Upper lobe of left lung (tissue), 6 donors: ENCODE results near the gene PLPPR1. TPM values are rescaled to one million over a fixed set of nuclear protein-coding genes. Genes with fewer than 3 reads are reported as not detected.

Source experiments
- ATAC-seq, 2 donors: fragments of 200-7000 bp; cut with Tn5 transposase; one replicate each; pipeline ENCODE4 v1.9.1; 2022; ENCODE audit warnings: mild to moderate bottlenecking in 2 of 2, moderate library complexity in 2 of 2; ENCODE audit not compliant: low FRiP score in 2 of 2
- DNase-seq, 2 donors: peaks; one replicate each; pipeline ENCODE4 v3.0.0-alpha.2; 2019 to 2020
- H3K27ac ChIP-seq, 4 donors: fragments of 200-600 bp; sonication (generic); one replicate each; pipeline ENCODE4 v1.5.1; 2016 to 2019
- H3K27me3 ChIP-seq, 4 donors: fragments of 200-600 bp; sonication (generic); one replicate each; pipeline ENCODE4 v1.5.1; 2017 to 2019
- H3K36me3 ChIP-seq, 4 donors: fragments of 200-600 bp; sonication (generic); one replicate each; pipeline ENCODE4 v1.5.1; 2016 to 2019
- H3K4me1 ChIP-seq, 4 donors: fragments of 200-600 bp; sonication (generic); one replicate each; pipeline ENCODE4 v1.5.1; 2018 to 2019
- H3K4me3 ChIP-seq, 4 donors: fragments of 200-600 bp; sonication (generic); one replicate each; pipeline ENCODE4 v1.5.1; 2017 to 2019; ENCODE audit warnings: mild to moderate bottlenecking in 2 of 4, moderate library complexity in 1 of 4
- H3K9me3 ChIP-seq, 4 donors: fragments of 200-600 bp; sonication (generic); one replicate each; pipeline ENCODE4 v1.5.1; 2018 to 2019
- EP300 ChIP-seq, 4 donors: sonication (generic); formaldehyde crosslinking; IDR thresholded peaks; one replicate each; pipeline ENCODE4 v1.5.1; 2017; ENCODE audit warnings: antibody characterized with exemption in 4 of 4, control low read depth in 2 of 4
- POLR2A ChIP-seq, 4 donors: fragments of 450-650 bp; IDR thresholded peaks; one replicate each; pipeline ENCODE4 v1.5.1; 2016 to 2017; ENCODE audit warnings: antibody characterized with exemption in 4 of 4, mild to moderate bottlenecking in 2 of 4
- POLR2AphosphoS5 ChIP-seq, 2 donors: sonication (generic); formaldehyde crosslinking; IDR thresholded peaks; one replicate each; pipeline ENCODE4 v1.5.1; 2017; ENCODE audit warnings: antibody characterized with exemption in 2 of 2
- WGBS, 2 donors: methylation state at CpG; one replicate each; pipeline ENCODE4 v1.1.5; 2017 to 2018; 5-methylcytosine and 5-hydroxymethylcytosine counted together
- total RNA-seq, 6 donors: library from RNA; depleted of rRNA in 4 of 6; stranded (reverse); fragments of >200 nt in 4 of 6; gene quantifications; one replicate each; pipeline versions ENCODE4 v1.1.0 to v1.2.1, GENCODE V29; 2016 to 2021
- TF ChIP-seq, protein P1 (sequence below), 6 experiments: fragments of 450-650 bp in 4 of 6; fragments of 200-600 bp in 2 of 6; sonication (generic) in 2 of 6; IDR thresholded peaks; one replicate each; pipeline ENCODE4 v1.5.1; 2016 to 2019; ENCODE audit warnings: antibody characterized with exemption in 6 of 6
- donor health status: DM: no; HTN: no; CAD: no; lungs with moderate emphysema.
- donor health status: DM: no; HTN: yes; CAD: no; lungs with severe emphysema.

Gene PLPPR1
- total RNA-seq, 6 donors from 2014 or later = 0.44 to 5.1 (median 2.7) TPM; not detected in 1

GRCh38 chr9:101212661-101213060 is 184.1 kb downstream of the PLPPR1 start:
- TF ChIP-seq, protein P1, sequence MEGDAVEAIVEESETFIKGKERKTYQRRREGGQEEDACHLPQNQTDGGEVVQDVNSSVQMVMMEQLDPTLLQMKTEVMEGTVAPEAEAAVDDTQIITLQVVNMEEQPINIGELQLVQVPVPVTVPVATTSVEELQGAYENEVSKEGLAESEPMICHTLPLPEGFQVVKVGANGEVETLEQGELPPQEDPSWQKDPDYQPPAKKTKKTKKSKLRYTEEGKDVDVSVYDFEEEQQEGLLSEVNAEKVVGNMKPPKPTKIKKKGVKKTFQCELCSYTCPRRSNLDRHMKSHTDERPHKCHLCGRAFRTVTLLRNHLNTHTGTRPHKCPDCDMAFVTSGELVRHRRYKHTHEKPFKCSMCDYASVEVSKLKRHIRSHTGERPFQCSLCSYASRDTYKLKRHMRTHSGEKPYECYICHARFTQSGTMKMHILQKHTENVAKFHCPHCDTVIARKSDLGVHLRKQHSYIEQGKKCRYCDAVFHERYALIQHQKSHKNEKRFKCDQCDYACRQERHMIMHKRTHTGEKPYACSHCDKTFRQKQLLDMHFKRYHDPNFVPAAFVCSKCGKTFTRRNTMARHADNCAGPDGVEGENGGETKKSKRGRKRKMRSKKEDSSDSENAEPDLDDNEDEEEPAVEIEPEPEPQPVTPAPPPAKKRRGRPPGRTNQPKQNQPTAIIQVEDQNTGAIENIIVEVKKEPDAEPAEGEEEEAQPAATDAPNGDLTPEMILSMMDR (IDR thresholded peaks at IDR 0.05) = no peak
- TF ChIP-seq POLR2AphosphoS5 (IDR thresholded peaks at IDR 0.05) (no peak), POLR2A (IDR thresholded peaks at IDR 0.05) (no peak), EP300 (IDR thresholded peaks at IDR 0.05) (no peak)
- no peak for ATAC-seq

DNA sequence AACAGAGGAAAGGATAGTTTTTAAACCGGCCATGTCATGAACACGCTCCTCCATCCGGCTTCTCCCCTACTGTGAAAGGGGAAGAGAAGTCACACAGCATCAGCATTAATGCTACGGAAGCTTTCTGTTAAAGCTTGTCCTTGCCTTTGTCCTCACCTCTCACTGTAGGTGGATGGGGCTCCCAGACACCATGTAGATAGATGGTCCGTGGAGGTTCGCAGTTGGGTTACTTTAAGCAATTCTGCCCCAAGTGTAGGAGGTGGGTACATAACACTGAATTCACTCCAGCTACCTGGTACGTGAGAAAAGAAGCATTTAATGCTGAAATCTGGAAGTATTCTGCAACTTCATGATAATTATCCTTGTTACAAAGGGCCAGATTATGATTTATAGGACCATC is 190.5 kb downstream of the PLPPR1 start:
- TF ChIP-seq POLR2A (IDR thresholded peaks at IDR 0.05) = no peak
- TF ChIP-seq EP300 (IDR thresholded peaks at IDR 0.05) = no peak
- TF ChIP-seq POLR2AphosphoS5 (IDR thresholded peaks at IDR 0.05) = no peak
- TF ChIP-seq, protein P1 (IDR thresholded peaks at IDR 0.05) = no peak
- H3K27me3 ChIP-seq = no peaks in the 10 kb centered on the region
- H3K9me3 ChIP-seq = no peaks in the 10 kb centered on the region
- no peak overlapping the region for H3K27ac ChIP-seq
- no peaks in the 10 kb centered on the region for H3K4me1 ChIP-seq
- WGBS, 2 donors = 87 to 94% methylated on average over 7 of the region's 7 CpGs
- ATAC-seq = no peak
- no peak overlapping the region for H3K4me3 ChIP-seq
- no peaks in the 10 kb centered on the region for H3K36me3 ChIP-seq
- no peak for DNase-seq

More at GRCh38 chr9:101212661-101213060, 184.1 kb downstream of the PLPPR1 start:
- no peak overlapping the region for H3K4me3 ChIP-seq
- no peaks in the 10 kb centered on the region for H3K4me1 ChIP-seq
- no peak overlapping the region for H3K27ac ChIP-seq
- H3K27me3 ChIP-seq = no peaks in the 10 kb centered on the region
- no peaks in the 10 kb centered on the region for H3K36me3 ChIP-seq
- WGBS, 2 donors = 44 to 51% methylated on average over 2 of the region's 2 CpGs
- no peaks in the 10 kb centered on the region for H3K9me3 ChIP-seq
- DNase-seq = no peak

DNA sequence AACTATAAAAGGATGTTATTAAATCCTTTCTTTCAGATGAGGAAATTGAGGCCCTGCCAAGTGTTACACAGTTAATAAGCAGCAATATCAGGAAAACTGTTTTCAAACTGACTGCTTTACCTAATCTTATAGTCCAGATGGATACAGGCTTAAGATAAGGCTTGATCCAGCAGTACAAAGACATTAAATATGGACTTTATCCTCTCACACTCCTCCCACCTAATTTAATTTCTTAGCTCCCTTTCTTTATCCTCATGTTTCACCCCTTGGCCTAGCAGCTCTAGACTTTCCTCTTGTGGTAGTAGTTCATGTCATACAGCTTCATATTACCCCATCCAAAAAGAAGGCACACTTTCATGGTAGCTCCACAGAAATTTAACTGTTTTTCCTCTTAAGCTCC is 191.8 kb downstream of the PLPPR1 start:
- DNase-seq (no peak), ATAC-seq (no peak)
- no peaks in the 10 kb centered on the region for H3K27me3 ChIP-seq
- H3K4me3 ChIP-seq = no peak overlapping the region
- TF ChIP-seq EP300 (IDR thresholded peaks at IDR 0.05) = no peak
- no peak for TF ChIP-seq POLR2AphosphoS5 (IDR thresholded peaks at IDR 0.05)
- TF ChIP-seq POLR2A (IDR thresholded peaks at IDR 0.05) = no peak
- TF ChIP-seq, protein P1 (IDR thresholded peaks at IDR 0.05) = no peak
- no peaks in the 10 kb centered on the region for H3K4me1 ChIP-seq
- no peak overlapping the region for H3K27ac ChIP-seq
- H3K9me3 ChIP-seq = no peaks in the 10 kb centered on the region
- no peaks in the 10 kb centered on the region for H3K36me3 ChIP-seq

DNA sequence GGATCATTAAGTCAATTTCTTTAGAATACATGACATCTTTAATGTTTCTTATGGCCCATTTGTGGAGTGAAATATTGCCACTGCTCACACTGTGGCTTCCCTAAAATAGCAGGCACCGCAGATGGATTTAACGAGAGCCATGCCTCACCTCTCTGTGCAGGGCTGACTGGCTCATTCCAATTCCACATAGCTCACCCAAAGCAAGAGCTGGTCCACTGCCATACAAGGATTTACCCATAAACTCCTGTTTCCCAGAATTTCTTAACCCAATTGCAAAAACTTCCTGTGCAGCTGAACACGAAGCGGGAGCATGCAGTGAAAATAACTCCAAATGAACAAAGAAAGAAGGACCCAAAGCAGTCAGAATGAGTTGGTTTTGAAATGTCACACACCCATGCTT is 196.7 kb downstream of the PLPPR1 start:
- no peaks in the 10 kb centered on the region for H3K27me3 ChIP-seq
- TF ChIP-seq POLR2AphosphoS5 (IDR thresholded peaks at IDR 0.05) (no peak), EP300 (IDR thresholded peaks at IDR 0.05) (no peak), POLR2A (IDR thresholded peaks at IDR 0.05) (no peak)
- TF ChIP-seq, protein P1 (IDR thresholded peaks at IDR 0.05) = no peak
- DNase-seq (no peak), ATAC-seq (no peak)
- H3K9me3 ChIP-seq = no peaks in the 10 kb centered on the region
- no peak overlapping the region for H3K4me3 ChIP-seq
- H3K36me3 ChIP-seq = no peaks in the 10 kb centered on the region
- no peaks in the 10 kb centered on the region for H3K4me1 ChIP-seq
- 90% methylated on average over 4 of the region's 4 CpGs for WGBS, 2 donors
- H3K27ac ChIP-seq = no peak overlapping the region

GRCh38 chr9:101226161-101226560 is 197.6 kb downstream of the PLPPR1 start:
- Histone ChIP-seq H3K9me3 (no peaks in the 10 kb centered on the region), H3K4me3 (no peak overlapping the region), H3K27ac (no peak overlapping the region), H3K4me1 (no peaks in the 10 kb centered on the region), H3K36me3 (no peaks in the 10 kb centered on the region), H3K27me3 (no peaks in the 10 kb centered on the region)
- no peak for TF ChIP-seq POLR2AphosphoS5 (IDR thresholded peaks at IDR 0.05)
- no peak for TF ChIP-seq POLR2A (IDR thresholded peaks at IDR 0.05)
- TF ChIP-seq, protein P1 (IDR thresholded peaks at IDR 0.05) = no peak
- TF ChIP-seq EP300 (IDR thresholded peaks at IDR 0.05) = no peak
- DNase-seq (no peak), ATAC-seq (no peak)
